ENCODE data around the gene NCKAP5.

DNA sequence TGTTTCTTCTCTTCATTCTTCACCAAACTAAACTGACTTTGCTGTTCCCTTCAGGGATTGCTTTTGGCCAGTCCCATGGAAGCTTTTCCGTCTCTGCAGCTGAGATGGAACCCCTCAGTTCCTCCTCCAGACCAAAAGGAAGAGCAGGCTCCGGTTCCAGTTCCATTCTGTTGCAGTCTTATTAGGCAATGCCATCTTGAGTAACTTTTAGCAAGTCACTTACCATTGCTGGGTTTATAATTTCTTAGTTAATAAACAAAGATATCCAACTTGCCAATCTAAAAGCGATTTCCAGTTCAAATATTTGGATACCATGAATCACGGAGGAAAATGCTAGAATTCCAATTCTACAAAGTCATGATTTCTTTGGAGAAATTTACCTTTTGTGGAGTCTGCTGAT, 684.0 kb downstream of the NCKAP5 start:
- TF ChIP-seq, protein P1, sequence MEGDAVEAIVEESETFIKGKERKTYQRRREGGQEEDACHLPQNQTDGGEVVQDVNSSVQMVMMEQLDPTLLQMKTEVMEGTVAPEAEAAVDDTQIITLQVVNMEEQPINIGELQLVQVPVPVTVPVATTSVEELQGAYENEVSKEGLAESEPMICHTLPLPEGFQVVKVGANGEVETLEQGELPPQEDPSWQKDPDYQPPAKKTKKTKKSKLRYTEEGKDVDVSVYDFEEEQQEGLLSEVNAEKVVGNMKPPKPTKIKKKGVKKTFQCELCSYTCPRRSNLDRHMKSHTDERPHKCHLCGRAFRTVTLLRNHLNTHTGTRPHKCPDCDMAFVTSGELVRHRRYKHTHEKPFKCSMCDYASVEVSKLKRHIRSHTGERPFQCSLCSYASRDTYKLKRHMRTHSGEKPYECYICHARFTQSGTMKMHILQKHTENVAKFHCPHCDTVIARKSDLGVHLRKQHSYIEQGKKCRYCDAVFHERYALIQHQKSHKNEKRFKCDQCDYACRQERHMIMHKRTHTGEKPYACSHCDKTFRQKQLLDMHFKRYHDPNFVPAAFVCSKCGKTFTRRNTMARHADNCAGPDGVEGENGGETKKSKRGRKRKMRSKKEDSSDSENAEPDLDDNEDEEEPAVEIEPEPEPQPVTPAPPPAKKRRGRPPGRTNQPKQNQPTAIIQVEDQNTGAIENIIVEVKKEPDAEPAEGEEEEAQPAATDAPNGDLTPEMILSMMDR (IDR thresholded peaks at IDR 0.05), result no peak
- TF ChIP-seq POLR2A (IDR thresholded peaks at IDR 0.05) (no peak), EP300 (IDR thresholded peaks at IDR 0.05) (no peak)
